Measurements from ENCODE around the gene TSBP1.

Gene TSBP1, protein sequence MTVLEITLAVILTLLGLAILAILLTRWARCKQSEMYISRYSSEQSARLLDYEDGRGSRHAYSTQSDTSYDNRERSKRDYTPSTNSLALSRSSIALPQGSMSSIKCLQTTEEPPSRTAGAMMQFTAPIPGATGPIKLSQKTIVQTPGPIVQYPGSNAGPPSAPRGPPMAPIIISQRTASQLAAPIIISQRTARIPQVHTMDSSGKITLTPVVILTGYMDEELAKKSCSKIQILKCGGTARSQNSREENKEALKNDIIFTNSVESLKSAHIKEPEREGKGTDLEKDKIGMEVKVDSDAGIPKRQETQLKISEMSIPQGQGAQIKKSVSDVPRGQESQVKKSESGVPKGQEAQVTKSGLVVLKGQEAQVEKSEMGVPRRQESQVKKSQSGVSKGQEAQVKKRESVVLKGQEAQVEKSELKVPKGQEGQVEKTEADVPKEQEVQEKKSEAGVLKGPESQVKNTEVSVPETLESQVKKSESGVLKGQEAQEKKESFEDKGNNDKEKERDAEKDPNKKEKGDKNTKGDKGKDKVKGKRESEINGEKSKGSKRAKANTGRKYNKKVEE

DNA sequence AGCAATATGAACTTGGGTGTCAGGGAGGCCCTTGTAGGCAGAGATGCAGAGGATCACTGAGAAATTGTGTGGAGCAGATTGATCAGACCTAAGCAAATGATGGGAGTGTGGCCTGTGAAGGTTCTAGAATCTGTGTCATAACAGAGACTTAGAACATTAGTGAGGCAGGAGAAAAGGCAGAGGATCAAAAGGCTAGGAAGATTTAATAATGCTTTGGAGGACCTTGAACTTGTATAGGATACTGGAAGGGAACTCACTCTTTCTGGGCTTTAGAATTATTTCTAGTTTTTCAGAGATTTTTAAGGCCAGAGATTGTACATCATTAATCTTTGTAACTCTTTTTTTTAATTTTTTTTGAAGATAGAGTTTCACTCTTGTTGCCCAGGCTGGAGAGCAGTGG, at the start of gene TSBP1:
Gene TSBP1 (minus strand): TSS at position 101 of the 400 bp plus-strand sequence. CDS start 197 bp downstream, outside the sequence.
- DNase-seq = no peak

DNA sequence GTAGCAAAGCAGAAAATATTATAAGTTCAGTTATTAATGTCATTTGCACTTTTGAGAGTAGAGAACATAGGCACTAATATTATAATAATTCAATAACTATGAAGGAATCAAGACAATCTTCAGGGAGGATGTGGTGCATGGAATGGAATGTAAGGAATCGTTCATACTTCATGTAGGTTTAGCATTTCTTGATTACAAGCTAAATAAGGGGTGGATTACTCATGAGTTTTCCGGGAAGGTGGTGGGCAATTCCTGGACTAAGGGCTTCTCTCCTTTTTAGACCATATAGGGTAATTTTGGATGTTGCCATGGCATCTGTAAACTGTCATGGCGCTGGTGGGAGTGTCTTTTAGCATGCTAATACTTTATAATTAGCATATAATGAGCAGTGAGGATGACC, 44.3 kb upstream of the TSBP1 start:
- DNase-seq = no peak

DNA sequence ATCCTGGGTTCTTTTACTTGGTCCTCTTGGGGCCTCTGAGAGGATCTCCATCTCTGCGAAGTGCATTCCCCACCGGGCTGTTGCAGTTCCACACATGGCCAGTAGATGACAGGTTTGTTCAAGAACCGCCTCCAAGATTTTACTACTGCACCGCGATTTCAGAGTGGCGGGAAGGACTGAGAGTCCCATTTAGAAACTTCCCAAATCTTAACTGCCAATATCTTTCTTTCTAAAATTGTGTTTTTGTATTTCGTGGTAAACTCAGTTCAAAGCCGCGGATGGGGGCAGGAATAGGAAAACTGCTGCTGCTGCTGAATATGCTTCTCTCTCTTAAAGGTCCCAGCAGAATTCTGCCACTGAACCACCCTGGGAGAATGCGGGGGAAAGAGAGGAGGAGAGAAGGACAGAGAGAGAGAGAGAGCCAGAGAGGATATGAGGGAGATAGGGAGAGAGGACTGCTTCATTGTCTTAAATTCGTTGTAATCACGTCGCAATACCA, 43.9 kb upstream of the TSBP1 start:
- peak; percentile 2 for DNase-seq

DNA sequence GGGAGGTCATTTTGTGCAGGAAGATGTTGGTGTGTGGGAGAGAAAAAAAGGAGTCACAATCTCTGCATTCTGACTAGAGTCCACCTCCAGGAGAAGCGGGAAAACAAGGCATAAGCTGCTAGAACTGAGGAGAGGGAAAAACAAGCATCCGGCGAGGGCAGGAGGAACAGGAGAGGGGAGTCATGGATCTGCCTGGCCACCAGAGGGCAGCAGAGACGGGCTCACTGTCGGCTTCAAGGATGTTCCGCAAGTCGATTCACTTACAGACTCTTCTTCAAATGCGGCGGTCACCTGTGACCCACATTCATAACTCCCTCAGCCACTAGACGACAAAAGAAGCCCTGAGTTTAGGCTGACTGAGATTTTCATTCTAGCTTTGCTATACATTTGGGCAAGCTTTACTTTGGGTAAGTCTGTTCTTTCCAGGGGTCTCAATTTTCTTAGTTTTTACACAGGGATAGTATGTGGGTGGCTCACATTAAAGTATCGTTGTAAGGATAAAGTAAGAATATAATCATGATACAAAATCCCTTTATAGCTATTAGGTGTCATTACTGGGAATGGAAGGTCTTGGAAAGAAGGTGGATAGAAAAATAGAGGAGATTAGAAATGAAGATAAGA, 41.8 kb upstream of the TSBP1 start:
- DNase-seq = peak; percentile 10

DNA sequence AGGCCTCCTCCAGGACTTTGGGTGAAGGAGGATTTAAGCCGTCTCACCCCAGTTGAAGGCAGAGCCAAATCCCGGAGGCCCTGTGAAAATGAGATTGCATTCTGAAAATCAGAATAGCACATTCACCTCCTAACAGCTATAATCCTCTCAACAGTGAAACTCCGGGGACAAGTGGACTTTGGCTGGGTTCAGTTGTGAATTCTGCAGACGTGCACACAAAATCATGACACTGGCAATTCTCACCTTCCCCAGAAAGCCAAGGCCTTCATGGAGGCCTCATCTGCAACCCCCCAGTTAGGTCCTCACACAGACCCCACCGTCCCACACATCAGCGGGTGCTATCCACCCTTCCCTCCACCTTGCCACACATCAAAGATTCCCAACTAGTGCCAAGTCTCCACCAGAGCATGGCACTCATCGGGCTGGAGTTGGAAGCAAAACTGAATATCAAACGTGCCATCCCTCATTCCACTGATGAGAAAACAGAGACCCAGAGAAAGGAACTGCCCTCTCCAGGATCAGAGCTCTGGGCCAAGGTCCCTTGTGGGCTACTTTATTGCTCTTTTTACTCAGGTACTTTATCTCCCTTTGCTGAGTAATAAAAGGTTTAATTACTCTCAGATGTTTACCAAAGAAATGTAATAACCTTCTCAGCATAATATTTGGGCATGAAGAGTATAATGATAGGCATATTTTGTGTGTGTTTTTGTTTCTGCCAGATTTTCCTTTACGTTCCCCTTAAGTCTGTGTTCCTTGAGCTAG, 40.0 kb upstream of the TSBP1 start:
- DNase-seq = no peak

DNA sequence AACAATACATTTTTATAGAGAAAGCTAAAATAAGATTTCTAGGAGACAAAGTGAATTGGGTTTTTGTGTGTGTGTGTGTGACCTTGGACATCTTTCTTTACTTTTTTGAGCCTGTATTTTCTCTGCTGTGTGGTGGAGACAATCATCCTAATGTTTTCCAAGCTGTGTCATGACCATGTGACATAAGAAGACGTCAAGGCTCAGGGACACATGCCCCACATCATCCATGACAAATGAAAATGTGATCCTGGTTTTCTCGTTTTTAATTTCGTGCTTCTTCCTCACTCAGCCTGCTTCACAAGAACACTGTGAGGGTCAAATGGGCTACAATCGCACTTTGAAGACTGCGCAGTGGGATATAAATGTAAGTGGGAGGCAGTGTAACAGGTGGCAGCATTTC, 39.2 kb upstream of the TSBP1 start:
- no peak for DNase-seq

DNA sequence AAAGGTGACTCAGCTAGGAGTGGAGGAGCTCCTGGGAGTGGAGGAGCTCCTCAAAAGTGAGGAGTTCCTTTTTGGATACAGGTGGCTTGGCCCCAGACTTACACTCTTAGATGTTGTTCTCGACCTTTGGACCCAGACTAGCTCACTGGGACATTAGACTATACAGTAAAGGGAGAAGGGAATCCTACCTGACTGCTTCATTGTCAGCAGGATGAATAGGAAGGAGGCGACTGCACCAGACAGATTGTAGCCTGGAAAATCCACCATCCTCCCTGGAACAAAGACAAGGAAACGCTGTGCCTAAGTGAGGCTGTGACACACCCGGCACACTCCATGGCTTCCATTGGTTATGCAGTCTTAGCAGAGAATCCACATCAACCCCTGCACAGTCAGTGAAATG, 35.2 kb upstream of the TSBP1 start, which contains the start of gene BTNL2:
Gene BTNL2 (minus strand): TSS at position 325 of the 400 bp plus-strand sequence. CDS start 58 bp downstream, at position 267.
- DNase-seq = no peak

DNA sequence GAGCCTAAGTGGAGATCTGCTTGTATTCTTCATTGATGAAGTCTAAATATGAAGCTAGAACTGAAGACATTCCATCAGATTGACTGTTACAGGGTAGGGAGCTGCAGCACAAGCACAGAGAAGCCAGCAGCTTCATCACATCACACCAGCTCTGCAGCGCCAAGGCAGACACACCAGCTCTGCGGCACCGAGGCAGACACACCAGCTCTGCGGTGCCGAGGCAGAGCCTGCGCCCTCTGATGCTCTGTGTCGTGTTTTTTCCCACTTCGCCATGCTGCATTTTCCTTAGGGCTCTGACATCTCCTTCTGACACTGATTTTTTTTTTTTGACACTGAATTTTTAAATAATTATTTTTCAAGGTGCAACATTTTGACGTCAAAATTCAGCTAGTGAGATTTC, 34.5 kb upstream of the TSBP1 start:
- DNase-seq = no peak

DNA sequence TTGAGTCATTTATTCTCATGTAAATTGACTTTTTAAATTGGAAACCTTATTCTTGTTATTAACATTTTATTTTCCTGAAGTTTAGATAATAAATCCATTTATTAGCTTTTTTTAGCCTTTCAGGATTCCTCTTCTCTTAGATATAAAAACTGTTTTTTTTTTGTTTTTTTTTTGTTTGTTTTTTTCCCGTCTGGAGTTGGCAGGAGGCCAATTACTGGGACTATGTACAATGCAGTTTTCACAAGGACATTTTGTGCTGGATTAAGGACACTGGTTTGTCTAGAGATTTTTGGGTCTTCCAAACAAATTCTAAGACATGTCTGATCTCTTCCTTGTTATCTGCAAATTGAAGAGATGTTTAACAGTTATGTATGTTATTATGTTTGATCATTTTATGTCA, 34.0 kb upstream of the TSBP1 start:
- no peak for DNase-seq

DNA sequence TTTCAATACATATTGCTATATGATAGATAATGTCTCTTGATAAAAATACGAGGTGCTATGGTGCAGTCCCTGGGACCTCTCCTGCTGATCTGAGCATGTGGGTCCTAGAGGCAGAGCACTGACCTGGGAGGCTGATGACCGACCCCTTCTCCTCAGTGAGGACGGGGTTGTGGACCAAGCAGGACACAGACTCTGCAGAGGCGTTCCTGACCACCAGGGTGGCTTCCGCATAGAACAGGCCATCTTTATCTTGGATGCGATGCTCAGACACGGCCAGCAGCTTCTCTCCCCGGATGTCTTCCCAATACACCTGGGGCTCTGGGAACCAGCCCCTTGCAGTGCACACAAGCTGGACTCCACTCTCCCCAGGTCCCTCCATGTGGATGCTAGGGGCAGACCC, 31.1 kb upstream of the TSBP1 start:
- DNase-seq = no peak

DNA sequence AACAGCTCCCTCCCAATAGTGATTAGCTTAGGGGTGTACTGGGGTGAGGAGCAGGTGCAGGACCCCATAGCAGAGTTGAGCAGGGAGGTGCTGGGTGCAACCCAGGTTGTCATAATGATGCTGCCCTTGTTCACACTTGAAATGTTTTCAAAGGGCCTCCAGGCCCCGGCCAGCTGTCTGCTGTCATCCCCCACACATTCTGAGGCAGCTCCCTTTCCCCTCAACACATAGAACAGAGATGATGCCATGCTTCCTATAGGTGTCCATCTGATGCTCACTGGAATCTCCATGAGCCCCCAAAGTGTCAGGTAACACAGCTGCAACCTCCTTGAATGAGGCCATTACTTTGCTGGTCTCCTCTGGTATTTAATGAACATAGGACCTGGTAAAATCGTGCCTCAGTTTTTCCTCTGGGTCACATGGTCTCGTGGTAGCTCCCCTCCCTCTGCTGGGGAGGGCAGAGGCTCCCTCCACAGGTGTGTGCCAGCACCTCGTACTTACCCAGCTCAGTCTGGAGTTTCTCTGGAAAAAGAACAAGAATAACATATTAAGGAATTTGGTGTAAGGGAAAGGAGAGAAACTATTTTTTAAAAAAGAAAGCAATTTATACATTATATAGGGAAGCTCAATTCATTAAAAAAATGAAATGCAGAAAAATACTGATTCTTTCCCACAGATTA, 29.7 kb upstream of the TSBP1 start:
- no peak for DNase-seq

DNA sequence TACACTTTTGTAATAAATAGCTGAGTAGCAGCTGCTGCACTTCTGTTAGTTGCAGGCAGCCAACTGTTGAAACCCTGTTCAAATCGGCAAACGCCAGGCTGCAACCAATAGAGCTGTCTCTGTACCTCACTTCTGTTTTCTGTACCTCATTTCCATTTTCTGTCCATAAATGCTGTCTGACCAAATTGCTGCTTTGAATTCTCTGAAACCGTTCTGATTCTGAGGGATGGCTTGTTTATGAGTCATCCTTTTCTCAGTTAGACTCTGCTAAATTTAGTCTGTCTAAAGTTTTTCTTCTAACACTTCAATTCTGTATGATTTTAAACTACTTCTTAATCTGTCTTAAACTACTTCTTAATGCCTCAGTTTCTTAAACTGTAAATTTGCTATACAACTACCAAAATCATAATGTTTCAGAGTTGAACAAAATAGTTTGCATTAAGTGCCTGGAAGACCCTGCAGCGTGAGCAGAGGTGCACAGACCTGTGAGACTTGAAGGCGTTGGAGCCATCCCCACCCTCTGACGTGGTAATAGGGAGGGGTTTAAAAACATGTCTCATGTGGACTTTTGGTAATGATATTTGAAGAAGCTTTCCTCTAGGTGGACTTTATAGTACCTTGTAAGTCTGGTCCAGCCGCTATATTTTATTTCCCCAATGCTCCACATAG, 25.7 kb upstream of the TSBP1 start:
- DNase-seq = no peak

DNA sequence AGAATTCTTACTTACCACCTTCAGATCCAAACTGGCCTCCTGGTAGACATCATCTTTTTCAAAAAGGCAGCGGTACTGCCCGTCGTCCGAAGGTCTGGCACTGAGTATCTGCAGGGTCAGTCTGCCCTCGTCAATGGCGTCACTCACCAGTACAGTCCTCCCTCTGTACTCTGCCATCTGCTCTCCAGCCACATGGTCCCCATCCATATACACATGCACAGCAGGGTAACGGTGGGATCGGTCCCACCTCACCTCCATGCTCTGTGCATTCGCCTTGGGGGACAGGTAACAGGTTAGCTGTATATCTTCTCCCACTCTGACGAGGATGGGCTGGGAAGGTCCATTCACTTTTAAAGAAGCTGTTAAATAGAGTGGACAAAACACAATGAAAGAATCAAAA, 24.3 kb upstream of the TSBP1 start:
- DNase-seq = no peak

DNA sequence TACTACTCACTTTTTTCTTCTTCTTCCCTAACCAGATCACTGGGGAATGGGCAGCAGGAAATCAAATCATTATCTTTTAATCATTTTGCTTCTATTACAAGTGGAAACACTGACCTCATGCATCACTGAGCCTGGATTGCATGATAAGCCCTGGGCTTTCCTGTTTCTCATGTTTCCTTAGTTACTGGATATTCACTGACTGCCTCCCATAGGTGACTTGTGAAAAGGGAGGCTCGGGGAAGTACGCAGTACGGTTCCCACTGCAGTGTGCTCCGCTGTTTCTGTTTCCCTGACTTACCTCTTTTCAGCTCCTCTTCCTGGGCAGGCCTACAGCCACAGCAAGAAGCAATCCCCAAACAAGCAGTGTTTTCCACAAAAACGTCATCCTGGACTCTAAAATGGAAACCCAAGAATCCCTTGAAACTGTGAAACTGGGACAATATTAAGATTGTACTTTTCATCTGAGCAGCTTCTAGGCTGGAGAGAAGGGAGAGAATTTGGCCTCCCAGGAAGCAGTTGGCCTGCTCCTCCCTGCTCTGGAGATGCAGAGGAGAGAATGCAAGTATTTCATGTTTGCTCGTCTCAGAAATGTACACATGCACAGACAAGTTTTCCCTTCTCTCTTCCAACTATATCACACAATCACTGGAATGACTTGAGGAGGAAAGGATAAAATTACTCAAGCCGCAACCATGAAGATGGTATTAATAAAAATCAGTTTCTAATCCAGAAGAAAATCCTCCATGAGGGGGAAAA, 22.1 kb upstream of the TSBP1 start:
- no peak for DNase-seq

DNA sequence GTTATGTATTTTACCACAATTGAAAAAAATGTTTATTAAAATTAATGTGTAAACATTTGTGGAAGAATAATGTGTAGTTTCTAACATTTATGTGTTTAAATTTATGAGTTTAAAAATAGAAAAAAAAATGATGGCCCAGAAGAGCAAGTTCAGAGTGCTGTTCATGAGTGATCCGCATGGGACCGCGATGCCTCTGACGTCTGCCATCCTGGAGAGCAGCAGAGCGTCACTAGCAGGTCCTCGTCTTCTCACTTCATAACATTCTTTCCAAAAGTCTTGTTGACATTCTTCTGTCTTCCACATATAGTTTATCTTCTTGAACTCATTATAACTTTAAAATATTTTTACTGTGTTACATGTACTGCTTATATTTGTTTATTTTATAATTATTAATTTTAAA, 19.8 kb upstream of the TSBP1 start:
- DNase-seq = no peak

DNA sequence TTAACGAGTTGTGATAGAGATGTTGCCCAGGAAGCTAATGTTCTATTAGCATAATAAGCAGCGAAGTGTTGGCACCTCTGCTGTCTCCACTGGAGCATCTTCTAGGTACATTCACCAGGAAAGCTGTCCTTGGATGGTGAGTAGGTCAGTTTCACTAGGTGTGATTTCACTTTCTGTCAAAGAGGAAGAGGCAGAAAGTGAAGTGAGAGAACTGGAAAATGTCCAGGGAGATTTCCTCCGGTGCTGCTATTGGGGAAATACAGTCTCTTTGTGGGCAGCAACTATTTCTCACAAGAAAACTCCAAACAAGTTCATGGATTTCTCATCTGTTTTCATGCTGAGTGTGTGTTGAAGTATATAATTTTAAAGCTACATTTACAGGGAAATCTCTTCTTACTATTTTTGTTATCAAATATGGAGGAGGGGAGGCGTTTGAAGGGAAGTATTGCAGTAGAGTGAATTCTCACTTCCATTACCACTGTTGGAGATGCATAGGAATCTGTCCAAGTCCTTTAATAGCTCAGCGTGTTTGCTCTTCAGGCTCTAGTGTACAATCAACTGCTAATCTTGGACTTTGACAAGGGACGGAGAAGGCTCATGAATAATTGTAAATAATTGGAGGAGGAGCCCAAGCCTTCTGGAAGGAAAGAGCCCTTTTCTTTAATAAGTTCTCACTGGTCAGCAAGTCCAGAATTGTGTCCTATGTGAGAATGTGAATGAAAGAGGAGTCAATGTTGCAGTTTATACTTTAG, 16.1 kb upstream of the TSBP1 start:
- no peak for DNase-seq

DNA sequence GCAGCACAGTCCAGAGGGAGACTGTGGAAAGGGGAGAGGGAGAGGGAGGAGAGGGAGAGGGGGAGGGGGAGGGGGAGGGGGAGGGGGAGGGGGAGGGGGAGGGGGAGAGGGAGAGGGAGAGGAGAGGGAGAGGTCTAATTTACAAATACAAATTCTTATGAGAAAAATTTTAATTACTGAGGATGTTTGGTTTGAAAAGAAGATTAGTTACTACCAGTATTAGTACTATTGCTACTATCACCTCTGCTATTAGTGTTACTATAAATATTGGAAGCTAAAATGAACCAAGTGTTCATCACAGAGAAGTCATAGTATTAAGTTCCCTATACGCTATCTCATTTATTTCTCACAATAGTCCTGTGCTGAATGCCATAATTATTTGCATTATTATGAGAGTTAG, 14.3 kb upstream of the TSBP1 start:
- DNase-seq = no peak

DNA sequence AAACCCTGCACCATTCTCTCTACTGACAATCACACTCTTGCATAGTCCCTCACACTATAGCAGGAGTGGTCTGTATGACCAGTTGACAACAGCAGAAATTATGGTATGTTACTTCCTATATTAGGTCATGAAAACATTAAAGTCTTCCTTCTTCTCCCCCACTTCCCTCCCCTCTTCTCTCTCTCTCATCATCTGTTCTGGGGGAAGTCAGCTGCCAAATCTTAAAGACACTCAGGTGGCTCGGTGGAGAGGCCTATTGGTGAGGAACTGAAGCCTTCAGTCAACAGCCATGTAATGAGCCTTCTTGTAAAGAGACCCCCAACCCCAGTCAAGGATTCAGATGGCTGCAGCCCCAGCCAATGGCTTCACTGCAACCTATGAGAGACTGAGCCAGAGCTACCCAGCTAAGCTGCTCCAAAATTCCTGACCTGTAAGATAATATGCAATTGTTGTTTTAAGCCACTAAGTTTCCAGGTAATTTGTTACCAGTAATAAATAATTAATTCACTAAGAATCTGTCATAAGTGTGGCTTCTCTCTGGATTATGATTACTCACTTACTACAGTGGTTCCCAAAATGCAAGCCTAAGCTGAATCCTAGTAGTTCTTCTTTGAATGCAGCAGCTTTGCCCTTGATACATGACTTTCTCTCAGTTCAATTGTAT, 11.2 kb upstream of the TSBP1 start:
- DNase-seq = no peak

DNA sequence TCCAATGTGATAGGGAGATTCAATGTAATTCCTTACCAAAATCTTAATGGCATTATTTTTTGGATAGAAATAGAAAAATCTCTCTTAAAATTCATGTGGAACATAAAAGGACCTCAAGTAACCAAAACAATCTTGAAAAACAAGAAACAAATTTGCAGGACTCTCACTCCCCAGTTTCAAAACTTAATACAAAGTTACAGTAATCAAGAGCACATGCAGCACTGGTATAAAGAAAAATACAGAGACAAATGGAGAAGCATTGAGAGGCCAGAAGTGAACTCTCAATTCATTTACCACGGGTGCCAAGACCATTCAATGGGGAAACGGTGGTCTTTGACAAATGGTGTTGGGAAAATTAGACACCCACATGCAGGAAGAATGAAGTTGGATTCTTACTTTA, 7.8 kb upstream of the TSBP1 start:
- DNase-seq = no peak
